PC-3 (cell line): Measurements from ENCODE around the gene SCARB1.

Source experiments
- CTCF ChIP-seq: fragments of 300-600 bp; sonication (generic); conservative IDR thresholded peaks from 2 replicates; pipeline ENCODE4 v1.5.1; 2017; ENCODE audit warnings: antibody characterized with exemption, low read depth, mild to moderate bottlenecking, low read length
- EZH2 ChIP-seq: fragments of 300-600 bp; sonication (generic); IDR thresholded peaks from one replicate; pipeline ENCODE4 v1.6.1; 2017; ENCODE audit warnings: antibody characterized with exemption, mild to moderate bottlenecking, low read length; ENCODE audit not compliant: unreplicated experiment
- EZH2phosphoT487 ChIP-seq: fragments of 300-600 bp; sonication (generic); IDR thresholded peaks from 2 replicates; pipeline ENCODE4 v1.6.1; 2018; ENCODE audit warnings: mild to moderate bottlenecking, antibody characterized with exemption, low read length, borderline replicate concordance

DNA sequence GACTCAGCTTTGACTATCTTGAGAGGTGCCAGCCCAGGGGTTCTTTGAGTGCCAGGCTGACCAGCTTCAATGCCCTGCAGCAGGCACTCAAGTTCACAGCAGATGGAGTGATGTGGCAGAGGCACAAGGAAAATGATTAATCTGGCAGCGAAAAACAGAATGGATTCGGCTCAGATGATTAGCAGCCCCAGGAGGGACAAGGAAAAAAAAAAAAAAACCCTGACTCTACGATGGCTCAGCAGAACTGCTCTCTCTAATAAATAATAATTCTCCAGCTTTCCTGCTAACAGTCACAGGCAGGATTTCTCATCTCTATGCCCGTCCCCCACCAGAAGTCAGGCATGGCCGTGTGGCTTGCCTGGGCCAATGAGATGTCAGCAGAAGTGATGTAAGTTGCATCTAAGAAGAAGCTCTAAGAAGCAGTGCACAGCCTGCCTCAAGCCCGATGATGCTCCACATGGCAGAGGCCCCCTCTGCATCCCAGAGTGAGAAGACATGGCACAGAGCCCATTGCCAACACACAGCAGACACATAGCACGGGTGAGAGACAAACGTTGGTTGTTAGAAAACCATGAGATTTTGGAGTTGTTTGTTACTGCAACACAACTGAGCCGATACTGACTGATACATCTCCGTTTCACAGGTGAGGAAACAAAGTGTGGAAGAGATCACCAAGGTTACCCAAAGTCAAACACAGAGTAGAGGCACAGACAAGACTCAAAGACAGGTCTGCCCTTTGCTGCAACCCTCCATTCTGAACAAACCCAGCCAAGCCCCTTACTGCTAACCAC is 111.0 kb downstream of the SCARB1 start:
- TF ChIP-seq EZH2 (no peak), CTCF (no peak), EZH2phosphoT487 (no peak)
